DOHH2 (cell line): ENCODE data around the gene PPT1.

Experiments used
- H3F3A ChIP-seq: fragments of 200-600 bp; sonication (generic), shearing (Covaris generic); 2 replicates; pipeline ENCODE4 v1.6.0; 2016; ENCODE audit warnings: antibody characterized with exemption, mild to moderate bottlenecking; ENCODE audit not compliant: control insufficient read depth, insufficient read depth
- H3K27ac ChIP-seq: fragments of 200-600 bp; sonication (generic); 2 replicates; pipeline ENCODE4 v1.5.1; 2014; ENCODE audit warnings: low read depth, mild to moderate bottlenecking, low read length, moderate library complexity
- H3K27me3 ChIP-seq: fragments of 200-600 bp; sonication (generic); 2 replicates; pipeline ENCODE4 v1.6.1; 2014; ENCODE audit warnings: mild to moderate bottlenecking, low read length, mixed read lengths; ENCODE audit not compliant: control insufficient read depth
- H3K36me3 ChIP-seq: fragments of 200-600 bp; sonication (generic); 2 replicates; pipeline ENCODE4 v1.6.1; 2014; ENCODE audit warnings: mild to moderate bottlenecking, low read length, moderate library complexity, mixed read lengths; ENCODE audit not compliant: control insufficient read depth
- H3K4me1 ChIP-seq: fragments of 200-600 bp; sonication (generic); 2 replicates; pipeline ENCODE4 v1.6.1; 2014; ENCODE audit warnings: mild to moderate bottlenecking, low read length, mixed read lengths; ENCODE audit not compliant: control insufficient read depth
- H3K4me2 ChIP-seq: fragments of 200-600 bp; sonication (generic); 2 replicates; pipeline ENCODE4 v1.6.0; 2014; ENCODE audit warnings: mild to moderate bottlenecking, low read length, moderate library complexity
- H3K4me3 ChIP-seq: fragments of 200-600 bp; sonication (generic); 2 replicates; pipeline ENCODE4 v1.5.1; 2014; ENCODE audit warnings: mild to moderate bottlenecking, low read length, mixed read lengths
- H3K79me2 ChIP-seq: fragments of 200-600 bp; sonication (generic); 2 replicates; pipeline ENCODE4 v1.6.1; 2014; ENCODE audit warnings: mild to moderate bottlenecking, low read length, mixed read lengths; ENCODE audit not compliant: control insufficient read depth
- H3K9me2 ChIP-seq: fragments of 200-600 bp; sonication (generic); replicated peaks from 2 replicates; pipeline ENCODE4 v1.6.1; 2014; ENCODE audit warnings: mild to moderate bottlenecking, low read length, mixed read lengths; ENCODE audit not compliant: control insufficient read depth
- H3K9me3 ChIP-seq: fragments of 200-600 bp; sonication (generic); 2 replicates; pipeline ENCODE4 v1.6.1; 2014; ENCODE audit warnings: antibody characterized with exemption, low read length, mixed read lengths; ENCODE audit not compliant: control insufficient read depth, insufficient read depth
- H4K20me1 ChIP-seq: fragments of 200-600 bp; sonication (generic); 2 replicates; pipeline ENCODE4 v1.6.0; 2014; ENCODE audit warnings: low read depth, mild to moderate bottlenecking, antibody characterized with exemption, low read length, moderate library complexity; ENCODE audit not compliant: control insufficient read depth, insufficient read depth
- CTCF ChIP-seq: fragments of 200-600 bp; sonication (generic); IDR thresholded peaks from one replicate; pipeline ENCODE4 v1.5.1; 2014; ENCODE audit warnings: antibody characterized with exemption, mild to moderate bottlenecking, low read depth, low read length; ENCODE audit not compliant: poor library complexity, severe bottlenecking
- EZH2phosphoT487 ChIP-seq: fragments of 200-600 bp; sonication (generic); IDR thresholded peaks from 2 replicates; pipeline ENCODE4 v1.6.1; 2017; ENCODE audit warnings: borderline replicate concordance, mild to moderate bottlenecking, antibody characterized with exemption, low read length, moderate library complexity, mixed read lengths

The PPT1 gene

GRCh38 chr1:40096977-40097782 is at the start of gene PPT1:
Gene PPT1 (minus strand): TSS chr1:40097252. CDS start chr1:40097238, 14 bp downstream.
- no peaks in the 10 kb centered on the region for H4K20me1 ChIP-seq
- H3K4me2 ChIP-seq: peak within 1 kb of the TSS; percentile 79
- no peak for TF ChIP-seq EZH2phosphoT487
- TF ChIP-seq CTCF: peak; percentile 31

GRCh38 chr1:40143891-40144575 is 47.0 kb upstream of the PPT1 start:
- no peaks in the 10 kb centered on the region for H4K20me1 ChIP-seq
- peak overlapping the region; percentile 9; the same call in 1 of the 2 replicates for H3K4me2 ChIP-seq
- no peaks in the 10 kb centered on the region for H3K79me2 ChIP-seq
- 0 out of 2 replicates have a peak, but pooled peaks cover 3% of the 10 kb centered on the region for H3K4me1 ChIP-seq
- no peak overlapping the region for H3K27ac ChIP-seq
- TF ChIP-seq CTCF: peak; percentile 93
- no peak for TF ChIP-seq EZH2phosphoT487
- H3K36me3 ChIP-seq: no peaks in the 10 kb centered on the region
- H3K9me3 ChIP-seq: no peaks in the 10 kb centered on the region
- H3F3A ChIP-seq: no peaks in the 10 kb centered on the region
- H3K9me2 ChIP-seq: no peaks in the 10 kb centered on the region
- H3K27me3 ChIP-seq: peaks cover 63% of the 10 kb centered on the region
- no peak overlapping the region for H3K4me3 ChIP-seq

More at GRCh38 chr1:40096977-40097782, at the start of gene PPT1:
- Histone ChIP-seq H3F3A (peaks cover 2% of the 10 kb centered on the region; the same call in 1 of the 2 replicates), H3K27me3 (peaks cover 4% of the 10 kb centered on the region), H3K9me2 (no peaks in the 10 kb centered on the region), H3K9me3 (no peaks in the 10 kb centered on the region; the same call in 1 of the 2 replicates), H3K4me3 (peak within 1 kb of the TSS; percentile 90), H3K4me1 (peaks cover 23% of the 10 kb centered on the region), H3K27ac (no peak within 1 kb of the TSS), H3K79me2 (peaks cover 37% of the 10 kb centered on the region), H3K36me3 (peaks cover 13% of the 10 kb centered on the region)

- Histone ChIP-seq H3K36me3 (no peaks in the 10 kb centered on the region), H3K9me2 (no peaks in the 10 kb centered on the region), H3K4me1 (0 out of 2 replicates have a peak, but pooled peaks cover 3% of the 10 kb centered on the region), H3K4me3 (no peak overlapping the region), H3K79me2 (no peaks in the 10 kb centered on the region), H3F3A (no peaks in the 10 kb centered on the region), H4K20me1 (no peaks in the 10 kb centered on the region), H3K4me2 (no peak overlapping the region), H3K27ac (no peak overlapping the region), H3K9me3 (no peaks in the 10 kb centered on the region), H3K27me3 (peaks cover 55% of the 10 kb centered on the region)
- TF ChIP-seq EZH2phosphoT487 (no peak), CTCF (no peak)
Measured at GRCh38 chr1:40141878-40142535, 45.0 kb upstream of the PPT1 start.
